GM23338 (cell line): Measurements from ENCODE around the gene MUC12. TPM values are rescaled to one million over a fixed set of nuclear protein-coding genes. Genes with fewer than 3 reads are reported as not detected.
"Not testable (repeated sequence)": the region's sequence is repeated elsewhere in the genome, so short reads cannot be mapped to it uniquely, and the experiment has no call there.

Experiments used
- ATAC-seq: fragments of 200-7000 bp; cut with Tn5 transposase; 3 replicates; pipeline ENCODE4 v1.9.1; 2020
- DNase-seq: peaks from one replicate; pipeline ENCODE4 v3.0.0-alpha.2; 2015; ENCODE audit warnings: low spot score
- H2AFZ ChIP-seq: fragments of 200-600 bp; sonication (generic); 2 replicates; pipeline ENCODE4 v1.8.0; 2016; ENCODE audit warnings: antibody characterized with exemption, mild to moderate bottlenecking, moderate library complexity
- H3F3A ChIP-seq: fragments of 200-600 bp; sonication (generic); replicated peaks from 2 replicates; pipeline ENCODE4 v1.8.0; 2017; ENCODE audit warnings: antibody characterized with exemption, mixed run types, low read depth
- H3K27ac ChIP-seq: fragments of 200-600 bp; sonication (generic); 2 replicates; pipeline ENCODE4 v1.6.1; 2016; ENCODE audit warnings: low read depth
- H3K27me3 ChIP-seq: fragments of 200-600 bp; sonication (generic); 2 replicates; pipeline ENCODE4 v1.8.0; 2016; ENCODE audit warnings: mild to moderate bottlenecking, mixed run types, moderate library complexity; ENCODE audit not compliant: insufficient read depth
- H3K36me3 ChIP-seq: fragments of 200-600 bp; sonication (generic); 2 replicates; pipeline ENCODE4 v1.8.0; 2016; ENCODE audit warnings: mild to moderate bottlenecking; ENCODE audit not compliant: insufficient read depth
- H3K4me1 ChIP-seq: fragments of 200-600 bp; sonication (generic); 2 replicates; pipeline ENCODE4 v1.8.0; 2016; ENCODE audit warnings: mild to moderate bottlenecking, moderate library complexity; ENCODE audit not compliant: insufficient read depth
- H3K4me2 ChIP-seq: fragments of 200-600 bp; sonication (generic); 2 replicates; pipeline ENCODE4 v1.7.1; 2017; ENCODE audit warnings: mixed run types
- H3K4me3 ChIP-seq: fragments of 200-600 bp; sonication (generic); 2 replicates; pipeline ENCODE4 v1.6.1; 2016; ENCODE audit warnings: mixed run types
- H3K79me2 ChIP-seq: fragments of 200-600 bp; sonication (generic); replicated peaks from 2 replicates; pipeline ENCODE4 v1.8.0; 2017; ENCODE audit warnings: mild to moderate bottlenecking; ENCODE audit not compliant: insufficient read depth
- H3K9me2 ChIP-seq: fragments of 200-600 bp; sonication (generic); 2 replicates; pipeline ENCODE4 v1.8.0; 2017; ENCODE audit not compliant: insufficient read depth
- H4K20me1 ChIP-seq: fragments of 200-600 bp; sonication (generic); replicated peaks from 2 replicates; pipeline ENCODE4 v1.8.0; 2017; ENCODE audit warnings: mild to moderate bottlenecking; ENCODE audit not compliant: insufficient read depth
- H3K27ac Mint-ChIP-seq: 2 replicates; pipeline ENCODE4 v1.8.0; 2020; ENCODE audit warnings: inconsistent platforms, mild to moderate bottlenecking, moderate library complexity, mixed read lengths
- H3K27me3 Mint-ChIP-seq: 3 replicates; pipeline ENCODE4 v1.8.0; 2022; ENCODE audit warnings: low read depth, mild to moderate bottlenecking, moderate library complexity, mixed read lengths, inconsistent platforms; ENCODE audit not compliant: insufficient read depth, poor library complexity
- H3K36me3 Mint-ChIP-seq: 3 replicates; pipeline ENCODE4 v1.8.0; 2021; ENCODE audit warnings: low read depth, mild to moderate bottlenecking, inconsistent platforms, moderate library complexity, mixed read lengths
- H3K4me1 Mint-ChIP-seq: 3 replicates; pipeline ENCODE4 v1.8.0; 2020; ENCODE audit warnings: mild to moderate bottlenecking, inconsistent platforms, mixed read lengths
- H3K4me3 Mint-ChIP-seq: 3 replicates; pipeline ENCODE4 v1.8.0; 2021; ENCODE audit warnings: moderate library complexity, mild to moderate bottlenecking, inconsistent platforms, mixed read lengths
- H3K9me3 Mint-ChIP-seq: 3 replicates; pipeline ENCODE4 v1.8.0; 2020; ENCODE audit warnings: moderate library complexity, mild to moderate bottlenecking, inconsistent platforms, mixed read lengths
- CTCF ChIP-seq, 2 experiments: fragments of 200-600 bp in 1 of 2; sonication (generic) in 1 of 2; conservative IDR thresholded peaks; 2 replicates each; pipeline versions ENCODE4 v1.5.1 to v1.6.1; 2016 to 2017; ENCODE audit warnings: antibody characterized with exemption in 2 of 2, low read depth in 2 of 2, mild to moderate bottlenecking in 2 of 2, moderate library complexity in 1 of 2
- ETS1 ChIP-seq: IDR thresholded peaks from 2 replicates; pipeline ENCODE4 v1.6.1; 2016; ENCODE audit warnings: antibody characterized with exemption
- JUNB ChIP-seq: IDR thresholded peaks from one replicate; pipeline ENCODE4 v1.6.1; 2016; ENCODE audit warnings: antibody characterized with exemption; ENCODE audit not compliant: unreplicated experiment
- NANOG ChIP-seq: IDR thresholded peaks from 2 replicates; pipeline ENCODE4 v1.6.1; 2016; ENCODE audit warnings: antibody characterized with exemption, borderline replicate concordance
- POLR2AphosphoS5 ChIP-seq: IDR thresholded peaks from 2 replicates; pipeline ENCODE4 v1.6.1; 2016; ENCODE audit warnings: antibody characterized with exemption, low read depth
- REST ChIP-seq: IDR thresholded peaks from one replicate; pipeline ENCODE4 v1.6.1; 2018; ENCODE audit warnings: antibody characterized with exemption; ENCODE audit not compliant: unreplicated experiment
- ZNF114 ChIP-seq: fragments of 250-450 bp; sonication (Bioruptor Pico); IDR thresholded peaks from 2 replicates; pipeline ENCODE4 v1.5.0; 2020; ENCODE audit warnings: mild to moderate bottlenecking, moderate library complexity
- ZNF331 ChIP-seq: fragments of 250-450 bp; sonication (Bioruptor Pico); IDR thresholded peaks from 2 replicates; pipeline ENCODE4 v1.5.0; 2020; ENCODE audit warnings: low read depth, mild to moderate bottlenecking, moderate library complexity
- ZNF462 ChIP-seq: fragments of 250-450 bp; sonication (Bioruptor Pico); IDR thresholded peaks from 2 replicates; pipeline ENCODE4 v1.5.0; 2020; ENCODE audit warnings: mild to moderate bottlenecking, moderate library complexity
- polyA plus RNA-seq: library from polyadenylated mRNA; unstranded; fragments of >200 nt; fragmentation: Nextera tagmentation; extraction: Ambion mirVana; gene quantifications from 2 replicates; pipeline ENCODE4 v1.2.1, GENCODE V29; 2016
- total RNA-seq: library from RNA; depleted of rRNA; stranded (reverse); fragments of >200 nt; shearing (Covaris generic); gene quantifications from 2 replicates; pipeline ENCODE4 v1.2.3, GENCODE V29; 2014

Gene MUC12
- total and polyA plus RNA-seq, 2 experiments from 2014 or later = 4.6 to 18.0 TPM

GRCh38 chr7:100985033-100985797, 15.8 kb downstream of the MUC12 start:
- H3K27me3 ChIP-seq, H3K4me1 ChIP-seq, H3K9me3 Mint-ChIP-seq, H3K4me1 Mint-ChIP-seq, H3F3A ChIP-seq, H4K20me1 ChIP-seq, H3K36me3 ChIP-seq, H3K4me3 ChIP-seq, H3K27ac ChIP-seq, H3K4me2 ChIP-seq, H2AFZ ChIP-seq, H3K36me3 Mint-ChIP-seq, H3K27me3 Mint-ChIP-seq, DNase-seq, H3K9me2 ChIP-seq, H3K27ac Mint-ChIP-seq, H3K4me3 Mint-ChIP-seq, H3K79me2 ChIP-seq: not testable (repeated sequence)
- TF ChIP-seq CTCF (conservative IDR thresholded peaks at IDR 0.05; ENCODE audit: low read depth in 2 of 2) = peak in 1 of 2 experiments; percentile 22; a peak in 1 of 4 replicates
- ATAC-seq = peak; percentile 58

- no peak overlapping the region for H3K4me3 Mint-ChIP-seq
- Histone ChIP-seq H3K4me1 (no peaks in the 10 kb centered on the region), H3K4me3 (no peak overlapping the region), H3K27ac (no peak overlapping the region), H3K36me3 (no peaks in the 10 kb centered on the region), H3K4me2 (no peak overlapping the region), H3K27me3 (no peaks in the 10 kb centered on the region), H4K20me1 (no peaks in the 10 kb centered on the region), H3F3A (no peaks in the 10 kb centered on the region), H3K9me2 (no peaks in the 10 kb centered on the region), H2AFZ (no peak overlapping the region), H3K79me2 (no peaks in the 10 kb centered on the region)
- H3K36me3 Mint-ChIP-seq = no peaks in the 10 kb centered on the region
- H3K9me3 Mint-ChIP-seq = peaks cover 5% of the 10 kb centered on the region; the same call in 2 of the 3 replicates
- no peaks in the 10 kb centered on the region for H3K4me1 Mint-ChIP-seq
- TF ChIP-seq REST = no peak
- TF ChIP-seq ZNF462 (CRISPR knock-in tag) = no peak
- TF ChIP-seq JUNB = no peak
- TF ChIP-seq POLR2AphosphoS5 = no peak
- TF ChIP-seq ZNF114 (CRISPR knock-in tag) = no peak
- TF ChIP-seq ZNF331 (CRISPR knock-in tag) = no peak
- no peak for TF ChIP-seq ETS1
- no peak for TF ChIP-seq NANOG
- no peaks in the 10 kb centered on the region for H3K27me3 Mint-ChIP-seq
- ATAC-seq = no peak
- no peak overlapping the region for H3K27ac Mint-ChIP-seq
- DNase-seq = no peak
Observed at GRCh38 chr7:100991631-100992030, 22.3 kb downstream of the MUC12 start.
